ENCODE data around the gene ADRB2. TPM values are rescaled to one million over a fixed set of nuclear protein-coding genes. Genes with fewer than 3 reads are reported as not detected.

Gene ADRB2
- total and polyA plus RNA-seq, 12 donors: 0.18 to 2.2 (median 0.87) TPM

DNA sequence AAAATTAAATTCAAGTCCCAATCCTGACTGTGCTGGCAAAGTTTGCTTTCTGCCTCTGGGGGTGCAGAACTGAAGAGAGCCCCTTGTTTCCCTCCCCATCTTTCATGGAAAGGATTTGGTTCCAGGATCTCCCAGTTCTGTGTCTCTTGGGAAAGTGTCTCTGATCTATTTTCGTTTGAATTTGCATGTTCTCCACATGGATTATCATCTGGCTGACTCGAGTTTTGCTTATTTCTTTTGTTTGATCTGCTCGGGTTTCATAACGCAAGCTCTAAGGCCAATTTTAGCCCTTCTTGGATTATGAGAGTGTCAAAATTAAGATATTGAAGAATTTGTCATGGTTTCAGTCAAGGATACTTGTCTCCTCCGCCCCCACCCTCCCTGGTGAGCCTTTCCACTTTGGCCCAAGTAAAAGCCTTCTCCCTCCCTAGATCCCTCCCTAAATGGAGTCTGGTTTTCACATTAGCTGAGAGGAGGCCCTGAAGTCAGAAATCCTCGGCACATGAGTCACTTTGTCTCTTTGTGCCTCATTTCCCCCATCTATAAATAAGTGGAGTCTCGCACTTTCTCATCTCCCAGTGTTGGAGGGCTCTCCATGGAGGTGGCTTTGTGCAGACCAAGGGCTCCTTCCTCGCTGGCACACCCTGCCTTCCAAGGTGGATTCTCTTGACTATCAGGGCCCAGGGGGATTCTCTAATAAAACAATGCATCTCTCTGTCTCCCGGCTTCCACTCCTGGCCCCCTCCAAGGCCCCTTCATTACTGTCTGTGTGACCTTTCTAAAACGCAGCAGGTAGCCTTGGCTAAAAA is 17.3 kb downstream of the ADRB2 start:
- no peak for DNase-seq
- H3K36me3 ChIP-seq (replicated peaks in 1 of 2): no peaks in the 10 kb centered on the region

DNA sequence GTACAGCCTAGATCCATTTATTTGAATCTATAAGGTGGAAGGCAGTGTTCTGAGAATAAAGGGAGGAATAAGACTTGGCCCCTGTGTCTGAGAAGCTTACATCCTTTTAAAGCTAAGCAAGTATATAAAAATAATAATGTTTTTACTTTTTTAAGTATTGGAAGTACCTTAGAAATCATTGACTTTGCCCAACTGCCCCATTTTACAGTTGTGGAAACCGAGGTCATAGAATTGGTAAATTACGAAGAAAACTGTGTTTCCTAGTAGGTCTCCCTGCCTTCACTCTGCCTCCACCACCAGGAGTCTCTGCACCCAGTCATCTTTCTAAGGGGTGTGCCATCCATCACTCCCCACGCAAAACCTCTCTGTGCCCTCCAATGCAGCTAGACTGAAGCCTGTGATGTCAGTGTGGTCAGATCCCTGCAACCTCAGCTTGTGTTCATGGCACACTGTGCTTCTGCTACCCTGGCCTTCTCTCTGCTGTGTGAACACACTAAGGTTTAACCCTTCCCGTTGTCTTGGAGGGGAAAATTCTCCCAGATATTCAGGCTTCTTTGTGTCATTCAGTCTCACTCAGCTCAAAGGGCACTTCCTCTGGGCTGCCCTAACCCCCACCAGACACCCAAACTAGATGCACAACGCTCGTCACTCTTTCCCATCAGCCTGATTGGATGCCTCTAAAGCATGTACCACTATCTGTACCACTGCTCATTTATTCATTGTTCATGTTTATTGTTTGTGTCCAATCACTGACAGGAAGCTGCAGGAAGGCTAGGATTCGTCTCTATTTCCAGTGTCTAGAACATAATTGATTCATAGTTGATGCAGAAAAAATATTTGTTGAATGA is 18.2 kb downstream of the ADRB2 start:
- DNase-seq: no peak
- no peaks in the 10 kb centered on the region for H3K27me3 ChIP-seq
- no peak overlapping the region for H3K4me3 ChIP-seq
- intact Hi-C loops (cut with DNase I): no loop called here
- WGBS, 4 donors: 67 to 78% (median 77%) methylated on average over 7 of the region's 7 CpGs
- TF ChIP-seq POLR2A (IDR thresholded peaks at IDR 0.05): no peak
- TF ChIP-seq, protein P1, sequence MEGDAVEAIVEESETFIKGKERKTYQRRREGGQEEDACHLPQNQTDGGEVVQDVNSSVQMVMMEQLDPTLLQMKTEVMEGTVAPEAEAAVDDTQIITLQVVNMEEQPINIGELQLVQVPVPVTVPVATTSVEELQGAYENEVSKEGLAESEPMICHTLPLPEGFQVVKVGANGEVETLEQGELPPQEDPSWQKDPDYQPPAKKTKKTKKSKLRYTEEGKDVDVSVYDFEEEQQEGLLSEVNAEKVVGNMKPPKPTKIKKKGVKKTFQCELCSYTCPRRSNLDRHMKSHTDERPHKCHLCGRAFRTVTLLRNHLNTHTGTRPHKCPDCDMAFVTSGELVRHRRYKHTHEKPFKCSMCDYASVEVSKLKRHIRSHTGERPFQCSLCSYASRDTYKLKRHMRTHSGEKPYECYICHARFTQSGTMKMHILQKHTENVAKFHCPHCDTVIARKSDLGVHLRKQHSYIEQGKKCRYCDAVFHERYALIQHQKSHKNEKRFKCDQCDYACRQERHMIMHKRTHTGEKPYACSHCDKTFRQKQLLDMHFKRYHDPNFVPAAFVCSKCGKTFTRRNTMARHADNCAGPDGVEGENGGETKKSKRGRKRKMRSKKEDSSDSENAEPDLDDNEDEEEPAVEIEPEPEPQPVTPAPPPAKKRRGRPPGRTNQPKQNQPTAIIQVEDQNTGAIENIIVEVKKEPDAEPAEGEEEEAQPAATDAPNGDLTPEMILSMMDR (IDR thresholded peaks at IDR 0.05): no peak
- H3K36me3 ChIP-seq (replicated peaks in 1 of 2): no peaks in the 10 kb centered on the region
- H3K4me1 ChIP-seq (replicated peaks in 1 of 2): no peaks in the 10 kb centered on the region
- H3K27ac ChIP-seq: no peak overlapping the region
- no peaks in the 10 kb centered on the region for H3K9me3 ChIP-seq (replicated peaks in 1 of 3)

More for the DNA sequence above, 17.3 kb downstream of the ADRB2 start:
- 55 to 69% (median 63%) methylated on average over 10 of the region's 10 CpGs for WGBS, 4 donors
- no peak for TF ChIP-seq POLR2A (IDR thresholded peaks at IDR 0.05)
- TF ChIP-seq, protein P1 (IDR thresholded peaks at IDR 0.05): no peak
- Histone ChIP-seq H3K4me1 (replicated peaks in 1 of 2) (no peaks in the 10 kb centered on the region), H3K4me3 (no peak overlapping the region), H3K27ac (no peak overlapping the region), H3K27me3 (no peaks in the 10 kb centered on the region), H3K9me3 (replicated peaks in 1 of 3) (no peaks in the 10 kb centered on the region)
- intact Hi-C loops (cut with DNase I): no loop called here

- no peak for DNase-seq
- Histone ChIP-seq H3K36me3 (replicated peaks in 1 of 2) (no peaks in the 10 kb centered on the region), H3K27me3 (no peaks in the 10 kb centered on the region), H3K4me3 (no peak overlapping the region), H3K27ac (no peak overlapping the region), H3K4me1 (replicated peaks in 1 of 2) (no peaks in the 10 kb centered on the region), H3K9me3 (replicated peaks in 1 of 3) (no peaks in the 10 kb centered on the region)
- no peak for TF ChIP-seq POLR2A (IDR thresholded peaks at IDR 0.05)
- TF ChIP-seq, protein P1 (IDR thresholded peaks at IDR 0.05): no peak
- intact Hi-C loops (cut with DNase I): no loop called here
These were observed 20.5 kb downstream of the ADRB2 start for GRCh38 chr5:148846930-148847329.

GRCh38 chr5:148847456-148847855 is 21.0 kb downstream of the ADRB2 start:
- H3K9me3 ChIP-seq (replicated peaks in 1 of 3): no peaks in the 10 kb centered on the region
- H3K27me3 ChIP-seq: peaks cover 3% of the 10 kb centered on the region
- H3K4me3 ChIP-seq: no peak overlapping the region
- DNase-seq: no peak
- intact Hi-C loops (cut with DNase I): no loop called here
- H3K36me3 ChIP-seq (replicated peaks in 1 of 2): no peaks in the 10 kb centered on the region
- no peak overlapping the region for H3K27ac ChIP-seq
- TF ChIP-seq, protein P1 (IDR thresholded peaks at IDR 0.05): no peak
- no peak for TF ChIP-seq POLR2A (IDR thresholded peaks at IDR 0.05)
- no peaks in the 10 kb centered on the region for H3K4me1 ChIP-seq (replicated peaks in 1 of 2)
- 58 to 79% (median 76%) methylated on average over 2 of the region's 2 CpGs for WGBS, 4 donors
